HG03097 (cell line): ENCODE measurements around the gene ABTB2.
"Not testable (repeated sequence)": the region's sequence is repeated elsewhere in the genome, so short reads cannot be mapped to it uniquely, and the experiment has no call there.

Source experiments
- ATAC-seq: cut with Tn5 transposase; IDR thresholded peaks from one replicate; pipeline ENCODE4 v1.9.1; 2021; ENCODE audit not compliant: unreplicated experiment, low FRiP score

The ABTB2 gene

DNA sequence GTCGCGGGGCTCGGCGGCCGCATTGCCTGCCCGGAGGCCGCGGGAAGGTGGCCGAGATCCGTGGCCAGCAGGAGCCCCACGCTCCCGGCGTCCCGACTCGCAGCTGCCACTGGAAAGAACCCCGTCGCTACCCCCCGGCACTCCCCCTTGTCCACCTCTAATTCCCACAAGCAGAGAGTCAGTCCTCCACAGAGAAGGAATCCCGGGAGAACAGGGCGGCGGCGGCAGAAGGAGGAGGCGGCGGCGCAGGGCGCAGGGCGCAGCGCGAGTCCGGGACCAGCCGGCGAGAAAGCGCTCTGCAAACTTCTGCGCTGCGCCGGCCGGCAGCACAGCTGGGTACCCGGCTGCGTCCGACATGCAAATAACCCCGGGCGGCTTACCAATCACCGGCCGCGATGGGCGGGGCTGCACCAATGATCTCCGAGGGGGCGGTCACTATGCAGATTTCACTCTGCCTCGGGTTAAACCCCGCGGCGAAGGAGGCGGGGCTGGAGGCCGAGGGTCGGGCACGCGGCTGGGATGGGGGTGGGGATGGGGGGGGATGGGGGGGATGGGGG lies at the start of gene ABTB2:
TSS of gene ABTB2 (minus strand) at position 310 of the 557 bp plus-strand sequence.
- peak; percentile 78 for ATAC-seq

GRCh38 chr11:34407121-34407813 lies 49.5 kb upstream of the ABTB2 start:
- ATAC-seq = no peak

DNA sequence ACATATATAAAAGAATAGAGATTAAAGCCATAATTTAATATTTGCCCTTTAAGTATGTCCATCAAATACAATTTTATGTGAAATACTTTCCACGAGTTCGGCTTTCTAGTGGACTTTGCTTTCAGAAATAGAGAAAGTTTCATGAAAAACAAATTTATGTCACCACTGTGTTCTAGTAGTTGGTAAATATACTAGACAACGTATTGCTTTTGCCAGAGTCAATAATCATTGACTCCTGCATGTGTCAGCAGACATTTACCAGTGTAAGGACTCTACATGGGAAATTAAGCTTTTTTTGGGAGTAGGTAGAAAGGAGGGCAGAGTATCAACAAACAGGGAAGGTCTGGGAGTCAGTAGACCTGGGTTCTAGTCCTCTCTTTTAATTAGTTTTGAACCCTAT lies 48.6 kb upstream of the ABTB2 start:
- no peak for ATAC-seq

DNA sequence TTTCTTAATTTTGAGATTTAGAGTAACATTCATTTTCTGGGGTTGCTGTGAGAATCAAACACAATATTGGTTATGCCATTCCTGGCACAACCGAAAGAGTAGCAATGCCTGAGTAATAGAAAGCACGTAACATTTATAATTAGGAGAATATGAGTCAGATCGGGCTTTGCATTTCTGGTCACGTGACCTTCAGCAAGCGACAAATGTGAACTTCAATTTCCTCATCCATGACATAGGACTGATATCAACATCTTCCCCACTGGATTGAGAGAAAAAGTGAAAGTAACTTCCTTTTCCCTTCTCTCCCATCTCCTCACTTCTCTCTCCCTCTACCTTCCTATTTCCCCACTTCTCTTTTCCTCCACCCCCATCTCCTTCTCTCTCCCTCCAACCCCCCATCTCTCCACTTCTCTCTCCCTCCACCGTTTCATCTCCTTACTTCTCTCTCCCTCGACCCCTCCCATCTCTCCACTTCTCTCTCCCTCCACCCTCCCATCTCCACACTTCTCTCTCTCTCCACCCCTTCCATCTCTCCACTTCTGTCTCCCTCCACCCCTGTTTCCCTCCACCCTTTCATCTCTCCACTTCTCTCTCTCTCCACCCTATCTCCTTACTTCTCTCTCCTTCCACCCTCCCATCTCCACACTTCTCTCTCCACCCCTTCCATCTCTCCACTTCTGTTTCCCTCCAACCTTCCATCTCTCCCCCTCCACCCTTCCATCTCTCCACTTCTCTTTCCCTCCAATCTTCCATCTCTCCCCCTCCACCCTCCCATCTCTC lies 47.5 kb upstream of the ABTB2 start:
- ATAC-seq = no peak

DNA sequence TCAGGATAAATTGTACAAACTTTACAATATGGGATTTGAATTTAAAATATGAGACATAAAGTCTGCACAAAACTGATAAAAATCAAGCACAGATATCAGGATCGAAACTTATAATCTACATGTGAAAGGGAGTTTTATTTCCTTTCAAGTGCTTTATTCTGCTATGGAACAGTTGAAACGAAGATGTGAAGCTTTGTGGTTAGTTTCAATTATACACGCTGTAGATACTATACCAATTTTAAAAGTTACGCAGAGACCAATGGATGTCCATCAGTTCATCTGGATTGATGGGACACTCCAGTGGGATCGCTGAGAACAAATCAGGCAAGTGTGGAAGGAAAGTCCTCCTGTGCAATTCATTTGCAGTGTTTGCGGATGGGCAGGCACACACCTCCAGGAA lies 46.5 kb upstream of the ABTB2 start:
- ATAC-seq = no peak

DNA sequence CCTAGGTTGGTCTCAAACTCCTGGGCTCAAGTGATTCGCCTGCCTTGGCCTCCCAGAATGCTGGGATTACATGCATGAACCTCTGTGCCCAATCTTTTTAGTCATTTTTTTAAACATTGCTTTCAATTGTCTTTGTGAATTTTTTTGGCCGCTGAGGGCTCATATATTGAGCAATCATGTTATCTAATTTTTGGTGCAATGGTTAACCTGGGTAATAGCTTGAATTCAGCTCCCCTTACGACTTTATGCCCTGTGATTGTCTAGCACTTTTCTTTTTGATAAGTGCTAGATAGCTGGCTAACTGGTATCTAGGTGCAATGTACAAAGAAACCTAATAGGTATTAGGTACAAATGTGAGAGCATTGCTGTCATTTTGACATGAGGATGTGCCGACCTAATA lies 45.6 kb upstream of the ABTB2 start:
- no peak for ATAC-seq

GRCh38 chr11:34397811-34398210 lies 40.0 kb upstream of the ABTB2 start:
- no peak for ATAC-seq

GRCh38 chr11:34397120-34397519 lies 39.3 kb upstream of the ABTB2 start:
- no peak for ATAC-seq

DNA sequence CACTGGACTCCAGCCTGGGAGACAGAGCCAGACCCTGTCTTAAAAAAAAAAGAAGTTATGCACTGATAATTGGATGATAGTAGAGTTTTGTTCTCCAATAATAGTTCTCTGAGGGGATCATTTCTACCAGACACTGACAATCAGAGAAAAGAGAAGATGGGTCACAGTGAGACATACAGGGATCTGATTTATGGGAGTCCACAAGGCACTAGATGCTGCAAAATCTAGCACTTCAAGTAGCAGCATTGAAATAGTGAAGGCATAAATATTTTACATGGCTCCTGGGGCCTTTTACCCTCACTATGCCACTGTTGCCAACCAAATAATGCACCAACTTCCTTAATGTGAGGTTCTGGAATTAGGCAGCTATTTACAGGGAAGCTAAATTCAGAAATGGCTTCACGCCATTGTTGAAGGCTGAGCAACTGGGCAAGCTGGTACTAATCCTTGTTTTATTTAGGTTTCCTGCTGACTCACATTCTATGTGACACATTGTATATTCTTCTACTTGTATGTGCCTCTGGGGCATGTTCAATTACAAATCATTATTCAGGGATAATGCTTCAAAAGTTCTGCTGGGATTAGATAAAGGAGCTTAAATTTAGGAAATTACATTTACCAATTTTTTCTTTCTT lies 38.2 kb upstream of the ABTB2 start:
- ATAC-seq = no peak

DNA sequence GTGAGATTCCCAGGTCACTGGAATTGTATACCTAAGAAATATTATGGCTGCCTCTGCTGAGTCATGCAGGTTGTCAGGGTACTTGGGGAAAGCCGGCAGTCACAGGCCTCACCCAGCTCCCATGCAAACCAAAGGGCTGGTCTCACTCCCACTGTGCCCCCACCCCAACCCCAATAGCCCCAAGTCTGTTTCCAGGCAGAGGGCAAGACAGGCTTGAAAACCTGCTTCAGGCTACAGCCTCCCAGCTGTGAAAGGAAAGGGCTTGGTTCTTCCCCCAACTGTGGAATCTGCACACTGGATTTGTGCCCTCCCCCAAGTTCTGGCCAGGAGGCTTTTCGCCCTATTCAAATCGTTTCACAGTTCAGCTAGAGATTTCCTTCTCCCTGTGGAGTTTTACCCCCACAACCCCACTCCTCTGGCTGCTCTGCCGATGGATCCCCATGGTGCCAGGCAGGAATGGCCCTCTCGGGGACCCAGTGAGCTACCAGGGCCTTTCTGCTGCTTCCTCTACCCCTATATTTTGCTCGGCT lies 37.0 kb upstream of the ABTB2 start:
- no peak for ATAC-seq

DNA sequence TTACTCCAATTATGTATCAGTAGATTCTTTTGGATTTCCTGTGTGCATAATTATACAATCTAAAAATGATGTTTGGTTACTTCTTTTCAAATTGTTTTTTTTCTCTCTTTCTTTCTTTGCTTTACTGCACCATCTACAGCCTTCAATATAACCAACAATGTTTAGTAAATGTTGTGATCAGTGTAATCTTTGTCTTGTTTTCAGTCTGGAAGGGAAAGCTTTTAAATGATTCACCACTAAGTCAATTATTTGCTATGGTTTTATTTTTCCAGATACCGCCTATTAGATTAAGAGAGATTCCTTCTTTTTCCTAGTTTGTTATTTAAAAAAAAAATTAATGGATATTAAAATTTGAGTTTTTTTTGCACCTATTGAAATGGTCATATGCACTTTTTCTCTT lies 29.8 kb upstream of the ABTB2 start:
- no peak for ATAC-seq

- not testable (repeated sequence) for ATAC-seq
Measured at GRCh38 chr11:34386356-34386755, 28.5 kb upstream of the ABTB2 start.

DNA sequence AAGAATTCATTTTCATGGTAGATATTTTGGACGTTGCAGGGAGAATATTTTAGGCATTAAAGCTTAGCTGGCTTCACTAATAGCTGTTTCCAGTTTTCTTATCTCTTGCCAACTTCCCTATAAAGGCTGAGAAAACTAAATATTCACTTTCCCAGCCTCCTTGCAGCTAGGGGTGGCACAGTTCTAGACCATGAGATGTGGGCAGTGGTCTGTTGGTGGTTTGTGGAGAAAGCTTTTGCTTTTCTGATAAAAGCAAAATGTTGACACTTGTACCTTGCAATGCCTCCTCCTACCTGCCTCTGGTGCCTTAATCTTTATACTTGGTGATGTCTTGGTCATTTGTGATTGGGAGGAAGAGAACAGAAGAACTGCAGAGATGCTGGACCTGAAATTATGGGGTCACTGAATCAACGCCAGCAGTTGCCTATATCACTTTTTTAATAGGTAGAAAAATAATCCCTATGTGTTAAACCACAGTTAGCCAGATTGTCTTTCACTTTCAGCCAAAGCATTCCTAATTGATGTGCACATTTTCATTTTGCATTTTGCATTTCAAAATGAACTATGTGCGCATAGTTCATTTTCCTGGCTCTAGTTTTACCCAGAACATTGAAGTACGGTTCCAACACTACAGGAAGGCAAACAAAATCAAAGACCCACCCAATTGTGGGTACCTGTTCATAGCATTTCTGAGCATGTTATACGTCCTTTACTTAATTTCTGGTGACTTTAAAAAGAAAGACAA lies 24.9 kb upstream of the ABTB2 start:
- ATAC-seq = no peak

DNA sequence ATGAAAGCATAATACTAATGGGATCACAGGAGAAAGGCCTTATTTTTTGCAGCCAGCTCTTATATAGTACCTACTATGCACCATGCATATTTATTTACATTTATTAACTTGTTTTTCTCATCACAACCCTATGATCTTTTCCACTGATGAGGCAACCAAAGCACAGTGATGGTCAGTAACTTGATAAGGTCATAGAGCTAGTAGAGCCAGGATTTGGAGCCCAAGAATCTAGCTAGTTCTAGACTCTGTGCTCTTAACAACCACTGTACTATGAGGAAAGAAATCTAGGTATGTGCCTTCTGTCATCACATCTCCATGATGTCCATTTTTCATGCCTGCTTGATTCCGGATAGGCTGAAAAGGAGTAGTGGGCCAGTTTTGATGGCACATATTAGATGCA lies 24.0 kb upstream of the ABTB2 start:
- ATAC-seq = no peak

GRCh38 chr11:34380696-34381095 lies 22.9 kb upstream of the ABTB2 start:
- no peak for ATAC-seq

DNA sequence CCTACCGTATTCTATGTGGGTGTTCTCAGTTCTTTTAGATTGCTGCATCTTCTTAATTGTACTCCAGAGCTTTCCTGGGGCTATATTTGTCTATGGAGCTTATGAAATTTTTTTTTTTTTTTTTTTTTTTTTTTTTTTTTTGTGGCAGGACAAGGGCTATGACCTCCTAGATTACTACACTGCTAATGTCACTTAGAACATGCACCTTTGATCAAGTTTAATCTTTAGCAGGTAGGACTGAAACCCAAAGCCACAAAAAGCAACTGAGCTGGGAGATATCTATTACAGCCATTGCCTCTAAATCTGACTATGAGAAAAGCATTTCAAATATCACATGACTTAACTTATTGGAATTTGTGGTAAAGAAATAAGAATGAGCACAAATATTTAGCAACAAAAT lies 21.7 kb upstream of the ABTB2 start:
- no peak for ATAC-seq

GRCh38 chr11:34379079-34379478 lies 21.3 kb upstream of the ABTB2 start:
- ATAC-seq = no peak

DNA sequence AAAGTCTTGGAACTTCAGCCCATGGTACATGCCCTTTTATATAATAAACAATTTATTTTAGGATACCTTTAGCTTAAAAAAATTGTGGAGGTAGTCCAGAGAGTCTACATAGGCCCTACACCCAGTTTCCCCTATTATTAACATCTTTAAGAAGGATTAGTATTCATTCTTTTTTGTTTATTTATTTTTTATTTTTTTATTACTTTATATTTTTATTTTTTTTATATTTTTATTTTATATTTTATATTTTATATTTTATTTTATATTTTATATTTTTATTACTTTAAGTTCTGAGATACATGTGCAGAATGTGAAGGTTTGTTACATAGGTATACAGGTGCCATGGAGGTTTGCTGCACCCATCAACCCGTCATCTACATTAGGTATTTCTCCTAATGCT lies 15.9 kb upstream of the ABTB2 start:
- no peak for ATAC-seq

DNA sequence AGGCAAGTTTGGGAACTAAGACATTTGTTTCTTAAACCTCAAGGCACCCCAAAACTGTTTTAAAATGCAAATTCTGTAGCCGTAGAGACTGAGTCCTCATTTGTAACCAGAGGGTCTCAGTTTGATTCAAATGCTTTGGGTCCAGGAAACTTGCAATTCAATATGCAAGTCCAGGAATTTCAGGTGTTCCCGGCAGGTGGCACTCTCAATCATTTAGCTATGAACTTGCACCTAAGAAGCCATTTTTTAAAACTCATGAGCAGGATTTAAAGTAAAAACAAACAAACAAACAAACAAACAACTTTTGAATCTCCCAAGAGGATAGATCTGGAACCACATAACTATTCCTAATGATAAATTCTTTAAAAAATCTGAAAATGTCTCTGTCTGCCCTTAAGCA lies 8.7 kb upstream of the ABTB2 start:
- no peak for ATAC-seq

DNA sequence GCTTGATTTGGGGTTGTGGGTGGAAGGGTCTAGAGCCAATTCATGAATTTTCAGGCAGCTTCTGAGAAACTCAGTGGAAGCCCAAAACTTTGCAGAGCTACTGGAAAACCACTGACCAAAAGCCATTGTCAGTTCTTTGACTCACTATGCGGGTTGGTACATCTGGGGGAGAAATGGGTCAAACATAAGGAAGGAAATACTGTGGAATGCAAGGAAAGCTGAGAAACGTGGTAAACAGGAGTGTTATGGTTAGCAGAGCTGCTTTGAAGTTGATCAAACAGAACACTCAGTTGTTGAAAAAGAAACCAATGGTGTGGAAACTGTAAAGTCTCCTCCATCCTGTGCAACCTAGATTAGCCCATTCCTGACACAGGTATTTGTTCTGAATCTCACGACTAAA lies 6.3 kb upstream of the ABTB2 start:
- no peak for ATAC-seq
